ENCODE measurements around the gene IL10. TPM values are rescaled to one million over a fixed set of nuclear protein-coding genes. Genes with fewer than 3 reads are reported as not detected.

The IL10 gene
- total and polyA plus RNA-seq, 2 experiments from 2014 or later: not detected

DNA sequence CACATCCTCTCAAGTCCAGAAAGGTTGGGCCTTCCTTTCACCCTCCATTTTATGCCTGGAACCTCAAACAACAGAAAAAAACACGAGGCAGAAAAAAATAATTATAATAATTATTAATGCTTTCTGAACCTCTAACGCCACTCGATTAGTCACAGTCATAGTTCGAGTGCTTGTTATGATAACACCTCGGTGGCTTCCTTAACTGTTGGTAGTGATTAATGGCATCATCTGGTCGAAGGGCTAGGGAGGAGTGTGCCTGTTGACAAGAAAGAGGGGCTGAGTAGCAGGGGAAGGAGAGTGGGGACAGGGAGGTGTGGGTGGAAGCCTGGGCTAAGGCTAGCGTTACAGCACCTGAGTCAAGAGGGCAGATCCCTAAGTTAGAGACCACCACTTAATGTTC is 21.3 kb upstream of the IL10 start:
- H3K27ac ChIP-seq: no peak overlapping the region
- TF ChIP-seq, protein P1, sequence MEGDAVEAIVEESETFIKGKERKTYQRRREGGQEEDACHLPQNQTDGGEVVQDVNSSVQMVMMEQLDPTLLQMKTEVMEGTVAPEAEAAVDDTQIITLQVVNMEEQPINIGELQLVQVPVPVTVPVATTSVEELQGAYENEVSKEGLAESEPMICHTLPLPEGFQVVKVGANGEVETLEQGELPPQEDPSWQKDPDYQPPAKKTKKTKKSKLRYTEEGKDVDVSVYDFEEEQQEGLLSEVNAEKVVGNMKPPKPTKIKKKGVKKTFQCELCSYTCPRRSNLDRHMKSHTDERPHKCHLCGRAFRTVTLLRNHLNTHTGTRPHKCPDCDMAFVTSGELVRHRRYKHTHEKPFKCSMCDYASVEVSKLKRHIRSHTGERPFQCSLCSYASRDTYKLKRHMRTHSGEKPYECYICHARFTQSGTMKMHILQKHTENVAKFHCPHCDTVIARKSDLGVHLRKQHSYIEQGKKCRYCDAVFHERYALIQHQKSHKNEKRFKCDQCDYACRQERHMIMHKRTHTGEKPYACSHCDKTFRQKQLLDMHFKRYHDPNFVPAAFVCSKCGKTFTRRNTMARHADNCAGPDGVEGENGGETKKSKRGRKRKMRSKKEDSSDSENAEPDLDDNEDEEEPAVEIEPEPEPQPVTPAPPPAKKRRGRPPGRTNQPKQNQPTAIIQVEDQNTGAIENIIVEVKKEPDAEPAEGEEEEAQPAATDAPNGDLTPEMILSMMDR (IDR thresholded peaks at IDR 0.05; ENCODE audit: low read depth, low read length): no peak
- no peaks in the 10 kb centered on the region for H3K9me3 ChIP-seq (ENCODE audit: low read depth)
- no peak for DNase-seq (ENCODE audit: low read depth in 1 of 2, low spot score in 1 of 2)
- no peaks in the 10 kb centered on the region for H3K4me1 ChIP-seq (ENCODE audit: low read depth)
- no peaks in the 10 kb centered on the region for H3K36me3 ChIP-seq
- no peaks in the 10 kb centered on the region for H3K27me3 ChIP-seq
- no peak overlapping the region for H3K4me3 ChIP-seq

GRCh38 chr1:206792939-206793607 is 20.8 kb upstream of the IL10 start:
- DNase-seq (ENCODE audit: low read depth in 1 of 2, low spot score in 1 of 2): no peak
- Histone ChIP-seq H3K36me3 (no peaks in the 10 kb centered on the region), H3K27me3 (no peaks in the 10 kb centered on the region), H3K9me3 (ENCODE audit: low read depth) (no peaks in the 10 kb centered on the region), H3K4me3 (no peak overlapping the region), H3K27ac (no peak overlapping the region), H3K4me1 (ENCODE audit: low read depth) (no peaks in the 10 kb centered on the region)
- TF ChIP-seq, protein P1 (IDR thresholded peaks at IDR 0.05; ENCODE audit: low read depth, low read length): no peak

DNA sequence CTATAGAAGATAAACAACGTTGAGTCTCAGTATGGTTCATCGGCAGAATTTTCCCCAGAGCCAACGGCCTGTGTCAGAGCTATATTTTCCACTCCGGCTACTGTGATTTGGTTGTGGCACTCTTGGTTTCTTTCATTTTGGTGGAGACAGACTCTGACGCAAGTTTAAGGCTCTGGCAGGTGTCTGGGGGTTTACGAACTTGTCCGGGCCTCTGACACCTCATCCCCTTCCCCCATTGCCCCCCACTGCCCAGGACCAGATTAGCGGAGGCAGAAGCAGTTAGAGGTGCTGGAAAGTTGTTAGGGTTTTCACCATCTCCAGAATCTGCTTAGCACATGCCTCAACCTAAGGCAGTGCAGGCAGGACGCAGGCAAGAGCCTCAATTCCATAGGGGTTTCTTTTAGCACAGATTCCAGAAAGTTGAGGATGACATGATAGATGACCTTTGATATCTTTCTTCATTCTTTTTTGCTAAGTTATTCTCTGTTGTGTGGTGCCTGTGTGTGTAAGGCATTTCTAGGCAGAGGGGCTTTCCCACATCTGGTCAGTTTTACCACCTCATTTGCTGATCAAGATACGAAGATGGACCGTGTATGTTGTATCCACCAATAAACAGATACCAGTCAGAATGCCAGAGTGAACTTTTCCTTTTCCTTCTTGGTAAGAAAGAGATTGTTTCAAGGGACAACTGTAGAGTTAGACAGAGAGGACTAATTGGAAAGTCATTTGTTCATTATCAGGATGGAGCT is 18.4 kb upstream of the IL10 start:
- Histone ChIP-seq H3K27me3 (no peaks in the 10 kb centered on the region), H3K36me3 (no peaks in the 10 kb centered on the region), H3K4me1 (ENCODE audit: low read depth) (no peaks in the 10 kb centered on the region), H3K27ac (no peak overlapping the region), H3K4me3 (no peak overlapping the region), H3K9me3 (ENCODE audit: low read depth) (no peaks in the 10 kb centered on the region)
- TF ChIP-seq, protein P1 (IDR thresholded peaks at IDR 0.05; ENCODE audit: low read depth, low read length): no peak
- DNase-seq (ENCODE audit: low read depth in 1 of 2, low spot score in 1 of 2): no peak

- Histone ChIP-seq H3K27me3 (no peaks in the 10 kb centered on the region), H3K27ac (no peak overlapping the region)
- TF ChIP-seq, protein P1 (IDR thresholded peaks at IDR 0.05; ENCODE audit: low read depth, low read length): no peak
Measured at GRCh38 chr1:206788487-206789050, 16.3 kb upstream of the IL10 start.

DNA sequence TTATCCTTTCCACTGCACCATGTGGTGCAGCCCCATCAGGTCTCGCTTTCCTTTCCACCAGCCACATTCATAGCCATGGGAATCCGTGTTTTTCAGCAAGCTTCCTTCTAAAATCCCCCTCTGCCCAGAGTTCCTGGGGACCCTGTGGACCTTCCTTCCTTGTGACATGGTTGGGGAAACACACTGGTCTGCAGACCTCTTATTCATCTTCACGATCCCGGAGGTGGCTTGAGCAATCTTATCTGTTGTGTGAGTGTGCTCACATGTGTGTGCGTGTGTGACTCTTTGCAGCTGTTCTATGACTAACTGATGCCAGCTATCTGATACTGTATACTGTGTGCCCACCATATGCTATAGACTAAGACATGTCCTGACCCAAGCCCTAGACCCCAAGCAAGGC is 15.6 kb upstream of the IL10 start:
- Histone ChIP-seq H3K27ac (no peak overlapping the region), H3K4me1 (ENCODE audit: low read depth) (no peaks in the 10 kb centered on the region), H3K4me3 (no peak overlapping the region), H3K9me3 (ENCODE audit: low read depth) (no peaks in the 10 kb centered on the region), H3K36me3 (no peaks in the 10 kb centered on the region), H3K27me3 (no peaks in the 10 kb centered on the region)
- TF ChIP-seq, protein P1 (IDR thresholded peaks at IDR 0.05; ENCODE audit: low read depth, low read length): no peak
- DNase-seq (ENCODE audit: low read depth in 1 of 2, low spot score in 1 of 2): no peak

More at GRCh38 chr1:206788487-206789050, 16.3 kb upstream of the IL10 start:
- no peak overlapping the region for H3K4me3 ChIP-seq
- no peak for DNase-seq (ENCODE audit: low read depth in 1 of 2, low spot score in 1 of 2)
- H3K36me3 ChIP-seq: no peaks in the 10 kb centered on the region
- H3K9me3 ChIP-seq (ENCODE audit: low read depth): no peaks in the 10 kb centered on the region
- no peaks in the 10 kb centered on the region for H3K4me1 ChIP-seq (ENCODE audit: low read depth)
